WERI-Rb-1 (cell line): ENCODE measurements around the gene SQOR.
"Not testable (repeated sequence)": the region's sequence is repeated elsewhere in the genome, so short reads cannot be mapped to it uniquely, and the experiment has no call there.

Experiments
- DNase-seq: peaks from one replicate; pipeline ENCODE4 v3.0.0-alpha.2; 2020
- H3K27ac ChIP-seq: fragments of 250-450 bp; sonication (Bioruptor Pico); 2 replicates; pipeline ENCODE4 v1.5.1; 2020; ENCODE audit warnings: mild to moderate bottlenecking, moderate library complexity
- H3K27me3 ChIP-seq: fragments of 250-450 bp; sonication (Bioruptor Pico); 2 replicates; pipeline ENCODE4 v1.5.1; 2021; ENCODE audit warnings: mild to moderate bottlenecking, low read depth, moderate library complexity; ENCODE audit not compliant: insufficient read depth, severe bottlenecking
- H3K36me3 ChIP-seq: fragments of 250-450 bp; sonication (Bioruptor Pico); 2 replicates; pipeline ENCODE4 v1.5.1; 2020; ENCODE audit warnings: mild to moderate bottlenecking, moderate library complexity
- H3K4me3 ChIP-seq: 2 replicates; pipeline ENCODE4 v1.5.1; 2011; ENCODE audit warnings: low read depth, mild to moderate bottlenecking, control low read depth, low read length
- H3K9me3 ChIP-seq: fragments of 250-450 bp; sonication (Bioruptor Pico); 2 replicates; pipeline ENCODE4 v1.5.1; 2021; ENCODE audit warnings: mild to moderate bottlenecking, moderate library complexity; ENCODE audit not compliant: severe bottlenecking
- CTCF ChIP-seq: IDR thresholded peaks from 2 replicates; pipeline ENCODE4 v1.5.1; 2011; ENCODE audit warnings: low read depth, mild to moderate bottlenecking, control low read depth, inconsistent platforms, low read length

The SQOR gene

GRCh38 chr15:45648521-45649200, 13.8 kb downstream of the SQOR start:
- no peaks in the 10 kb centered on the region for H3K9me3 ChIP-seq
- no peak overlapping the region for H3K4me3 ChIP-seq
- no peak for TF ChIP-seq CTCF
- H3K27me3 ChIP-seq: no peaks in the 10 kb centered on the region
- no peak for DNase-seq
- no peak overlapping the region for H3K27ac ChIP-seq
- H3K36me3 ChIP-seq: no peaks in the 10 kb centered on the region

- not testable (repeated sequence) for DNase-seq, H3K36me3 ChIP-seq, H3K9me3 ChIP-seq, H3K27ac ChIP-seq, H3K27me3 ChIP-seq, H3K4me3 ChIP-seq
Observed at GRCh38 chr15:45650007-45650406, 15.2 kb downstream of the SQOR start.

- no peak for TF ChIP-seq CTCF
- Histone ChIP-seq H3K36me3 (no peaks in the 10 kb centered on the region), H3K27ac (no peak overlapping the region), H3K4me3 (no peak overlapping the region), H3K9me3 (no peaks in the 10 kb centered on the region), H3K27me3 (no peaks in the 10 kb centered on the region)
- no peak for DNase-seq
Observed at GRCh38 chr15:45650889-45651525, 16.2 kb downstream of the SQOR start.

- H3K36me3 ChIP-seq: no peaks in the 10 kb centered on the region
- no peak for DNase-seq
- H3K9me3 ChIP-seq: no peaks in the 10 kb centered on the region
- no peak for TF ChIP-seq CTCF
- H3K27me3 ChIP-seq: no peaks in the 10 kb centered on the region
- no peak overlapping the region for H3K4me3 ChIP-seq
- H3K27ac ChIP-seq: no peak overlapping the region
Observed at GRCh38 chr15:45653702-45654424, 19.0 kb downstream of the SQOR start.

GRCh38 chr15:45654749-45655148, 19.9 kb downstream of the SQOR start:
- no peaks in the 10 kb centered on the region for H3K36me3 ChIP-seq
- no peak overlapping the region for H3K27ac ChIP-seq
- TF ChIP-seq CTCF: no peak
- DNase-seq: no peak
- no peaks in the 10 kb centered on the region for H3K9me3 ChIP-seq
- no peak overlapping the region for H3K4me3 ChIP-seq
- no peaks in the 10 kb centered on the region for H3K27me3 ChIP-seq

- Histone ChIP-seq H3K4me3 (no peak overlapping the region), H3K27me3 (no peaks in the 10 kb centered on the region), H3K9me3 (no peaks in the 10 kb centered on the region), H3K27ac (peak overlapping the region; percentile 19; the same call in 1 of the 2 replicates), H3K36me3 (no peaks in the 10 kb centered on the region)
- TF ChIP-seq CTCF: no peak
- no peak for DNase-seq
Observed at GRCh38 chr15:45657254-45657653, 22.4 kb downstream of the SQOR start.
